IMR-90 (cell line): ENCODE data around the gene CCNT2. TPM values are rescaled to one million over a fixed set of nuclear protein-coding genes. Genes with fewer than 3 reads are reported as not detected.

ENCODE experiments used
- ATAC-seq: fragments of 200-7000 bp; cut with Tn5 transposase; 2 replicates; pipeline ENCODE4 v1.9.1; 2020; ENCODE audit warnings: low read depth, mild to moderate bottlenecking, moderate library complexity
- BruUV-seq: library from RNA; stranded (reverse); fragments of 400-500 nt; replicated peaks from 2 replicates; lab custom pipeline; 2021; lab: Mats Ljungman, UMichigan
- CTCF ChIA-PET: fragments of 300-600 bp; formaldehyde crosslinking; extraction: SDS; loops from one replicate; lab custom pipeline; 2021; ENCODE audit warnings: antibody characterized with exemption; lab: Yijun Ruan, JAX
- POLR2A ChIA-PET: fragments of 300-600 bp; sonication (Branson Sonifier 250); formaldehyde crosslinking; loops from one replicate; lab custom pipeline; 2022; ENCODE audit warnings: antibody characterized with exemption; ENCODE audit not compliant: unreplicated experiment; lab: Charles Lee
- DNase-seq: peaks from one replicate; pipeline ENCODE4 v3.0.0; 2013
- H2AFZ ChIP-seq: replicated peaks from 2 replicates; pipeline ENCODE3; 2013; ENCODE audit warnings: low read length, mild to moderate bottlenecking; ENCODE audit not compliant: poor library complexity
- H2AK5ac ChIP-seq: 2 replicates; pipeline ENCODE4 v1.6.1; 2013; ENCODE audit warnings: low read depth, low read length, inconsistent platforms
- H2AK9ac ChIP-seq: replicated peaks from 2 replicates; pipeline ENCODE3; 2013; ENCODE audit warnings: mild to moderate bottlenecking, low read depth, low read length, moderate library complexity; ENCODE audit not compliant: poor library complexity
- H2BK120ac ChIP-seq: 2 replicates; pipeline ENCODE4 v1.6.1; 2013; ENCODE audit warnings: low read depth, low read length, inconsistent platforms
- H2BK15ac ChIP-seq: 3 replicates; pipeline ENCODE4 v1.6.1; 2013; ENCODE audit warnings: low read depth, low read length, inconsistent platforms
- H2BK20ac ChIP-seq: 2 replicates; pipeline ENCODE4 v1.6.1; 2013; ENCODE audit warnings: low read depth, mild to moderate bottlenecking, inconsistent platforms, low read length, moderate library complexity
- H2BK5ac ChIP-seq: 2 replicates; pipeline ENCODE4 v1.6.1; 2013; ENCODE audit warnings: mild to moderate bottlenecking, low read depth, low read length, inconsistent platforms; ENCODE audit not compliant: poor library complexity, severe bottlenecking
- H3K14ac ChIP-seq: replicated peaks from 2 replicates; pipeline ENCODE4 v1.6.1; 2013; ENCODE audit warnings: low read depth, low read length, inconsistent platforms
- H3K18ac ChIP-seq: 2 replicates; pipeline ENCODE4 v1.6.1; 2013; ENCODE audit warnings: low read depth, low read length, control low read depth
- H3K23ac ChIP-seq: 2 replicates; pipeline ENCODE4 v1.6.1; 2013; ENCODE audit warnings: low read depth, low read length, inconsistent platforms
- H3K27ac ChIP-seq: 2 replicates; pipeline ENCODE4 v1.5.1; 2013; ENCODE audit warnings: mild to moderate bottlenecking, control low read depth, low read length; ENCODE audit not compliant: insufficient read depth
- H3K27me3 ChIP-seq: 2 replicates; pipeline ENCODE4 v1.6.1; 2013; ENCODE audit warnings: low read length; ENCODE audit not compliant: control insufficient read depth, insufficient read depth
- H3K36me3 ChIP-seq: 2 replicates; pipeline ENCODE4 v1.6.1; 2013; ENCODE audit warnings: low read length, mixed read lengths; ENCODE audit not compliant: control insufficient read depth, insufficient read depth
- H3K4ac ChIP-seq: 2 replicates; pipeline ENCODE4 v1.6.1; 2013; ENCODE audit warnings: low read depth, low read length, inconsistent platforms
- H3K4me1 ChIP-seq: 2 replicates; pipeline ENCODE4 v1.6.1; 2013; ENCODE audit warnings: low read length, mixed read lengths; ENCODE audit not compliant: control insufficient read depth, insufficient read depth
- H3K4me2 ChIP-seq: 2 replicates; pipeline ENCODE4 v1.6.1; 2013; ENCODE audit warnings: low read depth, mild to moderate bottlenecking, control low read depth, low read length, moderate library complexity
- H3K4me3 ChIP-seq: 2 replicates; pipeline ENCODE4 v1.5.1; 2013; ENCODE audit warnings: low read depth, mild to moderate bottlenecking, control low read depth, low read length, moderate library complexity; ENCODE audit not compliant: insufficient read depth
- H3K56ac ChIP-seq: 2 replicates; pipeline ENCODE4 v1.6.1; 2013; ENCODE audit warnings: low read length, inconsistent platforms; ENCODE audit not compliant: insufficient read depth; ENCODE audit errors: extremely low read depth
- H3K79me1 ChIP-seq, 2 experiments: 2 replicates each; pipeline ENCODE4 v1.6.1; 2013; ENCODE audit warnings: low read length in 2 of 2, inconsistent platforms in 1 of 2, low read depth in 1 of 2
- H3K9ac ChIP-seq: 2 replicates; pipeline ENCODE4 v1.6.1; 2013; ENCODE audit warnings: low read depth, low read length, control low read depth
- H3K9me1 ChIP-seq: 2 replicates; pipeline ENCODE4 v1.6.1; 2013; ENCODE audit warnings: low read length, inconsistent platforms; ENCODE audit not compliant: insufficient read depth
- H3K9me3 ChIP-seq: 2 replicates; pipeline ENCODE4 v1.6.1; 2013; ENCODE audit warnings: low read length; ENCODE audit not compliant: control insufficient read depth, insufficient read depth
- H4K20me1 ChIP-seq: 2 replicates; pipeline ENCODE4 v1.6.1; 2013; ENCODE audit warnings: low read length, inconsistent platforms; ENCODE audit not compliant: insufficient read depth
- H4K5ac ChIP-seq: 2 replicates; pipeline ENCODE4 v1.6.1; 2013; ENCODE audit warnings: mild to moderate bottlenecking, low read depth, low read length, control low read depth
- H4K8ac ChIP-seq, 2 experiments: 2 replicates each; pipeline ENCODE4 v1.6.1; 2013; ENCODE audit warnings: low read depth in 2 of 2, low read length in 2 of 2, control low read depth in 1 of 2, inconsistent platforms in 1 of 2
- H4K91ac ChIP-seq: 2 replicates; pipeline ENCODE4 v1.6.1; 2013; ENCODE audit warnings: low read depth, low read length, inconsistent platforms; ENCODE audit not compliant: insufficient read depth
- BHLHE40 ChIP-seq: fragments of 150-350 bp; IDR thresholded peaks from 2 replicates; pipeline ENCODE4 v1.6.1; 2016; ENCODE audit warnings: mild to moderate bottlenecking, low read depth, low read length
- CTCF ChIP-seq: conservative IDR thresholded peaks from 2 replicates; pipeline ENCODE4 v1.5.1; 2012; ENCODE audit warnings: mild to moderate bottlenecking, low read depth, low read length, improper control_type of control experiment
- ELK1 ChIP-seq: fragments of 150-350 bp; IDR thresholded peaks from 2 replicates; pipeline ENCODE4 v1.6.1; 2016; ENCODE audit warnings: low read depth, mild to moderate bottlenecking, low read length, moderate library complexity, borderline replicate concordance
- MAZ ChIP-seq: IDR thresholded peaks from 2 replicates; pipeline ENCODE4 v1.6.1; 2012; ENCODE audit warnings: low read depth, mild to moderate bottlenecking, low read length, improper control_type of control experiment, moderate library complexity, borderline replicate concordance
- MXI1 ChIP-seq: IDR thresholded peaks from 2 replicates; pipeline ENCODE4 v1.6.1; 2012; ENCODE audit warnings: low read depth, mild to moderate bottlenecking, low read length, moderate library complexity, borderline replicate concordance
- RAD21 ChIP-seq: IDR thresholded peaks from 2 replicates; pipeline ENCODE4 v1.6.1; 2012; ENCODE audit warnings: low read length, improper control_type of control experiment
- RFX5 ChIP-seq: IDR thresholded peaks from 2 replicates; pipeline ENCODE4 v1.8.0; 2012; ENCODE audit warnings: low read depth, mild to moderate bottlenecking, low read length, moderate library complexity
- SMC3 ChIP-seq: fragments of 150-350 bp; IDR thresholded peaks from 2 replicates; pipeline ENCODE4 v1.6.1; 2016; ENCODE audit warnings: low read depth, mild to moderate bottlenecking, antibody characterized with exemption, low read length, moderate library complexity
- WGBS, 2 experiments: methylation state at CpG; one replicate each; pipeline versions ENCODE4 v1.1.5 to v1.1.7; 2013; ENCODE audit warnings: missing lambda C conversion rate in 2 of 2; ENCODE audit not compliant: insufficient read length in 1 of 2; ENCODE audit errors: extremely low coverage in 2 of 2; 5-methylcytosine and 5-hydroxymethylcytosine counted together
- dilution Hi-C: fragments of 300-500 bp; cut with HindIII; formaldehyde crosslinking; loops from one replicate; pipeline ENCODE4 v1.14.3; 2018; ENCODE audit warnings: low sequenced_read_pairs; ENCODE audit not compliant: unreplicated experiment
- in situ Hi-C: fragments of 300-500 bp; cut with MboI; formaldehyde crosslinking; loops from 3 replicates; pipeline ENCODE4 v1.14.3; 2019; ENCODE audit warnings: low sequenced_read_pairs, inconsistent platforms, mixed read lengths
- intact Hi-C: fragments of 100-400 bp; cut with micrococcal nuclease; formaldehyde crosslinking; loops from 2 replicates; pipeline ENCODE4 v1.10.0; 2022
- polyA plus RNA-seq, 3 experiments: library from polyadenylated mRNA; depleted of rRNA; stranded (reverse); fragments of >200 nt; gene quantifications; 2 replicates each; pipeline ENCODE4 v1.2.3, GENCODE V29; 2012; ENCODE audit warnings: low replicate concordance in 1 of 3
- total RNA-seq: library from RNA; depleted of rRNA; stranded (reverse); fragments of >200 nt; gene quantifications from 2 replicates; pipeline ENCODE4 v1.2.3, GENCODE V29; 2012

CCNT2 gene
- total and polyA plus RNA-seq, 2 of the 4 experiments (the other 2 are of a cell fraction), result 8.8 to 44.6 TPM

- ATAC-seq, result peak; percentile 100
- peak overlapping the region; percentile 69 for H2AFZ ChIP-seq
- no peak for TF ChIP-seq MXI1
- peak; percentile 27; the same call in 1 of the 2 replicates for TF ChIP-seq MAZ
- TF ChIP-seq RFX5, result no peak
- TF ChIP-seq CTCF, result peak; percentile 96
- no peak for TF ChIP-seq ELK1
- no peak; the same call in 1 of the 2 replicates for TF ChIP-seq BHLHE40
- peak; percentile 99 for TF ChIP-seq RAD21
- TF ChIP-seq SMC3, result peak; percentile 93
Measured at GRCh38 chr2:135004005-135004746, 85.6 kb downstream of the CCNT2 start.

More at GRCh38 chr2:135004005-135004746, 85.6 kb downstream of the CCNT2 start:
- no peak overlapping the region for H2AK9ac ChIP-seq
- no peak overlapping the region for H3K9ac ChIP-seq
- no peak overlapping the region for H2BK20ac ChIP-seq
- H3K79me1 ChIP-seq, result no peaks in the 10 kb centered on the region
- DNase-seq, result peak; percentile 62
- H2BK5ac ChIP-seq, result no peak overlapping the region
- no peak overlapping the region for H3K27ac ChIP-seq
- no peak overlapping the region for H2BK15ac ChIP-seq
- no peak overlapping the region for H3K4ac ChIP-seq
- dilution Hi-C loops, result no loop called here
- BruUV-seq, result no TSS peak
- no peak overlapping the region for H3K23ac ChIP-seq
- no peak overlapping the region for H2BK120ac ChIP-seq
- H3K9me3 ChIP-seq, result no peaks in the 10 kb centered on the region
- WGBS, 2 experiments, result no CpG with 5 or more reads among the region's 17 CpGs
- no peak overlapping the region for H2AK5ac ChIP-seq
- no peak overlapping the region for H3K4me3 ChIP-seq
- no peak overlapping the region for H3K18ac ChIP-seq
- no peak overlapping the region for H4K91ac ChIP-seq
- no peak overlapping the region for H4K5ac ChIP-seq
- H4K8ac ChIP-seq, result no peak overlapping the region
- peak overlapping the region; percentile 48 for H3K4me2 ChIP-seq
- POLR2A ChIA-PET, result no interaction called here
- no peak overlapping the region for H3K56ac ChIP-seq
- no peaks in the 10 kb centered on the region for H4K20me1 ChIP-seq
- H3K36me3 ChIP-seq, result no peaks in the 10 kb centered on the region
- no peaks in the 10 kb centered on the region for H3K4me1 ChIP-seq
- CTCF ChIA-PET, result interaction anchor here (0.5 to 2.2 kb wide), 13 partner anchors 10 to 898 kb away, joined by 3 to 21 read pairs (median 3); no protein-coding TSS in a partner anchor
- H3K27me3 ChIP-seq, result peaks cover 17% of the 10 kb centered on the region
- intact Hi-C loops, result loop anchor here (1.0 to 5.0 kb wide), 5 partner anchors 468 to 793 kb away; no protein-coding TSS in a partner anchor
- no peaks in the 10 kb centered on the region for H3K9me1 ChIP-seq
- no peak overlapping the region for H3K14ac ChIP-seq
- in situ Hi-C loops, result loop anchor here (10.0 kb wide), 1 partner anchor 601 kb away; no protein-coding TSS in a partner anchor
